ENCODE measurements around the gene TSNAXIP1.

DNA sequence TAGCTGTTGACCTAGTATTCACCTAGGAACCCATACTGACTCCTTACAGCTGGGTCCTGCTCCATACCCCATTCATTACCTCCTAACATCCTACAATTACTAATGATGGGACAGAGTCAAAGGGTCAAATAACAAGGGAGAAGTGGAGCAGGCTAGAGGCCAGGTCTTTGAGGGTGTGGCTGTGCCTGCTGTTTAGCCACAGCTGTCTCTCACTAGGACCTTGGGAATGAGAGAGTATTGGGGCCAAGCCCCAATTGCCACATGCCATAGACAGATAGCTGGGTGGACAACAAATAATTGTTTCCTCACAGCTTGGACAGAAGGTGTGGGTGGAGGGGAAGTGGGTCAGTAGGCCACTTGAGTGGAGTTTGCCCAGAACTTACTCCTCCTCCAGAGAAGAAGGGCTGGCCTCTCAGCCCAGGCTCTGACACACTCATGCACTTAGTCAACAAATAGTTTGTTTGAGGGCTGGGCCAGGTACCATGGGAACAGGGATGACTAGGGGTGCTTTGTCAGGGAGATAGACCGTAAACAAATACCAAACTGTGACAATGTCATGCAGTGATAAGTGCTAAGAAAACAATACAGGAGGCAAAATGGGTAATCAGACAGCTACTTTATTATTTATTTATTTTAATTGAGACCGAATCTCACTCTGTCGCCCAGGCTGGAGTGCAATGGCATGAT lies 51.0 kb downstream of the TSNAXIP1 start:
- no peak for TF ChIP-seq CTCF (IDR thresholded peaks at IDR 0.05)
- no peak for TF ChIP-seq POLR2A (IDR thresholded peaks at IDR 0.05)
- TF ChIP-seq POLR2AphosphoS5 (IDR thresholded peaks at IDR 0.05) = no peak
